Stimulated activated CD4-positive, alpha-beta T cell treated with anti-CD3 and anti-CD28 coated beads, TNF-alpha, amount 100 ng/mL, for 48 hours (primary cell): Measurements from ENCODE around the gene MICB.
"Not testable (repeated sequence)": the region's sequence is repeated elsewhere in the genome, so short reads cannot be mapped to it uniquely, and the experiment has no call there.

Experiments
- DNase-seq, 3 donors: peaks; one replicate each; pipeline ENCODE4 v3.0.0-alpha.2; 2020; ENCODE audit warnings: low read depth in 3 of 3

The MICB gene

DNA sequence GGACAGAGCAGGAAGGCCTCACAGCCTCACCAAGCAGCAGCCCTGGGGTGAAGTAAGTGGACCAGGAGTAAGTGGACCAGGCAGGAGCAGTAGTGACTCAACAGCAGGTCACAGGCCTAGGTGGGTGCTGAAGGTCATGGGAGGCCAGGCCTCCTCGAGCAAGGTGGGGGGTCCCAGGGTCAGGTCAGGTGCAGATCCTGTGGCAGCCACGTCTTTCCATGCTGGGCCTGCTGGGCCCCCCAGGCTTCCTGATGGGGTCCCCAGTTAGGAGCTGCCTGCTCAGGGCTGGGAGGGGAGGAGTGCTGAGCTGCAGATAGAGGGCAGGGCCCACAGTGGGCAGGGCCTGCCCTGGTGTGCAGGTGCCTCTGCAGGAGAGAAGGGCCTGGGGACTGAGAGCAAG, 11.1 kb downstream of the MICB start:
- DNase-seq = not testable (repeated sequence)

DNA sequence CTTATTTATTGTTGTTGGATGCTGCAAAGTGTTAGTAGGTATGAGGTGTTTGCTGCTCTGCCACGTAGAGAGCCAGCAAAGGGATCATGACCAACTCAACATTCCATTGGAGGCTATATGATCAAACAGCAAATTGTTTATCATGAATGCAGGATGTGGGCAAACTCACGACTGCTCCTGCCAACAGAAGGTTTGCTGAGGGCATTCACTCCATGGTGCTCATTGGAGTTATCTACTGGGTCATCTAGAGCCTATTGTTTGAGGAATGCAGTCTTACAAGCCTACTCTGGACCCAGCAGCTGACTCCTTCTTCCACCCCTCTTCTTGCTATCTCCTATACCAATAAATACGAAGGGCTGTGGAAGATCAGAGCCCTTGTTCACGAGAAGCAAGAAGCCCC, 12.1 kb downstream of the MICB start:
- no peak for DNase-seq

DNA sequence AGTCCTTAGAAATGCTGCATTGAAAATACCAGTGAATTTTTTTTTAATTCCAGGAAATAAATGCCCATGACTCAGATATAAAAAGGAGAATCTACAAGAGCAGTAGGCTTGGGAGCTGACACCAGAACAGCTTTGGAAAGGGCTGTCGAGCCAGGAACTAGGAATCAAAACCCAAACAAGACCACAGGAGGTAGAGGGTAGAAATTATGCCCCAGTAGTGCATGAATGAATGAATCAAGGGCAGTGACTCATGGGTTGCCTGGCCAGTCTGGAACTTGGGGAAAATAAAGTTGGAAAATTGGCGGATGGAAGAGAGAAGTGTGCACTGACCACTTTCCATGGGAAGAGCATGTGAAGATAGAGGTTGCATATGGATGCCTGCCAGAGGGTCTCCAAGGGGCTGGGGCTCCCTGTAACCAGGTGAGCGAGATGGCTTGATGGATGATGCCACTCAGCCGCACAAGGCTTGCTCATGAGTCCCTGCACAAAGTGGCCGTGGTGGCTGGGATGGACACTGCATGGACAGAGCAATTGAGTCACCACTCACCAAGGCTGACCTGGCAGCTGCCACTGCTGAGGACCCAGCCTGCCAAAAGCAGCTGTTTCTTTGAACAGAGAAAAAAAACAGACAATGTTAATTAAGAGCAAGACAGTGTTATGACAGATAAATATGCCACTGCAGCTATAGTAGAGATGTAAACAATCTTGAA, 15.7 kb downstream of the MICB start:
- no peak for DNase-seq

GRCh38 chr6:31521835-31522234, 23.9 kb downstream of the MICB start:
- DNase-seq = no peak

DNA sequence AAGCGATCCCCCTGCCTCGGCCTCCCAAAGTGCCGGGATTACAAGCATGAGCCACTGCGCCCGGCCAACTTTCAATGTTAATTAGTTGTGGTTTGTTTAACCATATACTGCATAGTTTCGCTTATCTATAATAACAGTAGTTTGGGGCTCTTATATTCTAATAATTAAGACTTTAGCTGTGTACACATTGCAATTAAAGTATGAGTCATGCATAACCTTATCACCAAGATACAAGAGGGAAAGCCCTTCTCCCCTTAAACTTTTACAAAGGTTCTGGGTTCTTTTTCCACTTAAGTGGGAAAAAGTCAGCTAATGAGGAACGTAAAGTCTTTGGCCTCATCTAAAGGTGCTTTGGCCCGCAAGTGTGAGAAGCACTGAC, 27.6 kb downstream of the MICB start:
- no peak for DNase-seq

- no peak for DNase-seq
These were observed 28.1 kb downstream of the MICB start for GRCh38 chr6:31525932-31526591.

- DNase-seq = no peak
These were observed 30.4 kb downstream of the MICB start for GRCh38 chr6:31528307-31528777.

GRCh38 chr6:31528821-31529328, 30.9 kb downstream of the MICB start, which contains the start of gene MCCD1:
Gene MCCD1 (plus strand): TSS chr6:31528962. CDS start chr6:31529015, 53 bp downstream.
- DNase-seq = no peak

DNA sequence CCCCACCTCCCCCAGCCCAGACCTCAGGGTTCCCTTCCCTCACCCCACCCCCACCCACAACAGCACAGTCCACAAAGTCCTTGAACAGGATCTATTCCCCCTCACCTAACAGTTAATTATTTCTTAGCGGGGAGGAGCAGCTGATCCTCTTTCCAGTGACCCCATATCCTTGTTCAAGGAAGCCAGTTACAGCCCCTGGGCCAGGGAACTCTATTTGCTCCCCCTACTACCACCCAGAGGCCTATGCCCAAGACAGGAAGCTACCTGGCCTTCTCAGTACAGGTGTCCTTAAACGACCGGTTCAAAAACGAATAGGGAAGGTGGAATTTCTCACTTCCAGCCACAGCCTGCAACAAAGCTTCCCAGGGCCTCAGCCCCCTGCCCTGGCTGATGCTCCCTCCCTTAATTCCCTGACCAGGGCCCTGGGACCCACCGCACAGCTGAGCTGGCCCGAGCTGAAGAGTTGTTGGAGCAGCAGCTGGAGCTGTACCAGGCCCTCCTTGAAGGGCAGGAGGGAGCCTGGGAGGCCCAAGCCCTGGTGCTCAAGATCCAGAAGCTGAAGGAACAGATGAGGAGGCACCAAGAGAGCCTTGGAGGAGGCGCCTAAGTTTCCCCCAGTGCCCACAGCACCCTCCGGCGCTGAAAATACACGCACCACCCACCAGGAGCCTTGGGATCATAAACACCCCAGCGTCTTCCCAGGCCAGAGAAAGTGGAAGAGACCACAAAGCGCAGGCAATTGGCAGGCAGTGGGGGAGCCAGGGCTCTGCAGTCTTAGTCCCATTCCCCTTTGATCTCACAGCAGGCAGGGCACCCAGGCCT, 31.6 kb downstream of the MICB start:
- no peak for DNase-seq

- DNase-seq = no peak
These were observed 32.7 kb downstream of the MICB start for GRCh38 chr6:31530659-31531058.

- DNase-seq = no peak
These were observed 33.2 kb downstream of the MICB start for GRCh38 chr6:31531162-31531561.

DNA sequence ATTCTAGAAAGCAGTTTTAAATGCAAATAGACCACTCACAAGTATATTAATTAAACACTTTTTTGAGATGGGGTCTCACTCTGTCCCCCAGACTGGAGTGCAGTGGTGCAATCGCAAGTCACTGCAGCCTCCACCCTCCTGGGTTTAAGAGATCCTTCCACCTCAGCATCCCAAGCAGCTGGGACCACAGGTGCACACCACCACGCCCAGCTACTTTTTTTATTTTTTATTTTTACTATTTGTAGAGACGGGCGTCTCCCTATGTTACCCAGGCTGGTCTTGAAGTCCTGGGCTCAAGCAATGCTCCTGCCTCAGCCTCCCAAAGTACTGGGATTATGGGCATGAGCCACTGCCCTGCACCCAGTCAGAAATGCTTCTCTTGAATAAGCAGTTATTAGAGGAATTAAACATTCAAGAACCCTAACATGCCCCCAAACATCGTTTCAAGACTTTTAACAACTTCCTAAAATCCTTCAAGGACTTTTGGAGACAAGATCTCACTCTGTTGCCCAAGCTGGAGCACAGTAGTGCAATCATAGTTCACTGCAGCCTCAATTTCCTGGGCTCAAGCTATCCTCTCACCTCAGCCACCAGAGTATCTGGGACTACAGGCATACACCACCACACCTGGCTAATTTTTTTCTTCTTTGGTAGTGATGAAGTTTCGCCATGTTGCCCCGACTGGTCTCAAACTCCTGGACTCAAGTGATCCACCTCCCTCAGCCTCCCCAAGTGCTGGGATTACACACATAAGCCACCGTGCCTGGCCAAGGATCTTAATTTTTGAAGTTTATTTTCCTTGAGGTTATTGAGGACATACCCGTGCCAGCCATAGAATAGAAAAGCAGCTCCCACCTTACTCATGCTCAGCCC, 34.1 kb downstream of the MICB start:
- no peak for DNase-seq

DNA sequence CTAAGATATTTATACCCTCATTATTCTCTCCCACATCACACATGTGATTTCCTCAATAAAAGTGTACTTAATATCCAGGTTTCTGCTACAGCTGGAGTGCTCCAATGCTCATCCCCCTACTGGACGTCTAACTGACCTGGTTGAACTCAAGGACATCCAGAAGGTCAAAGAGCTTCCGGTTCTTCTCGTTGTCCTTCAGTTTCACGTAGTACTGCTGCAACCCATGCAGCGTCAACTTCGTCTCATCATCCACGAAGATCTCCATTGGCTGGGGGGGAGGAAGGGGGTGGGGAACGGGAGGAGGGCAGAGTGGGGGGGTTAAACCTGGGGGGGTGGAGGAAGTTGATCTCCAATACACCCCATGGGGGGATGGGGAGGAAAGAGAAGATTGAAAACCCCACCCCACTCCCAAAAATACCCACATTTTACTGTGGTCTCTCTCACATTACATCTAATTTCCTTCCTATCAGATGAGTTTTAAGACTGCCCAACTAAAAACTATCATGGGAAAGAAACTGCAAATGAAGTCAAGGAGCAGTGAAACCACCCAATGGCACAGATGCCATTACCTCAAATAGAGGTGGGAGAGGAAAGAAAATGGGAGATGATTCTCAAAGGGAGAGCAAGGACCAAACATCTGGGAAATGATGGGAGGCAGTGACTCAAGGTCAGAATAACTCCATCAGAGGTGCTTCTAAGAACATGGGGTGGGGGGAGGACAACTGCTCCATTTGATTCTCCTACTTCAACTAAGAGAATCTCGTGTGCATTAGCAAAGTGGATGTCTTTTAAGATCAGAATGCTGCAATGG, 34.9 kb downstream of the MICB start:
- no peak for DNase-seq

- DNase-seq = no peak
These were observed 35.5 kb downstream of the MICB start for GRCh38 chr6:31533455-31533841.

- DNase-seq = no peak
These were observed 36.1 kb downstream of the MICB start for GRCh38 chr6:31534011-31534410.

- no peak for DNase-seq
These were observed 36.6 kb downstream of the MICB start for GRCh38 chr6:31534521-31535040.

DNA sequence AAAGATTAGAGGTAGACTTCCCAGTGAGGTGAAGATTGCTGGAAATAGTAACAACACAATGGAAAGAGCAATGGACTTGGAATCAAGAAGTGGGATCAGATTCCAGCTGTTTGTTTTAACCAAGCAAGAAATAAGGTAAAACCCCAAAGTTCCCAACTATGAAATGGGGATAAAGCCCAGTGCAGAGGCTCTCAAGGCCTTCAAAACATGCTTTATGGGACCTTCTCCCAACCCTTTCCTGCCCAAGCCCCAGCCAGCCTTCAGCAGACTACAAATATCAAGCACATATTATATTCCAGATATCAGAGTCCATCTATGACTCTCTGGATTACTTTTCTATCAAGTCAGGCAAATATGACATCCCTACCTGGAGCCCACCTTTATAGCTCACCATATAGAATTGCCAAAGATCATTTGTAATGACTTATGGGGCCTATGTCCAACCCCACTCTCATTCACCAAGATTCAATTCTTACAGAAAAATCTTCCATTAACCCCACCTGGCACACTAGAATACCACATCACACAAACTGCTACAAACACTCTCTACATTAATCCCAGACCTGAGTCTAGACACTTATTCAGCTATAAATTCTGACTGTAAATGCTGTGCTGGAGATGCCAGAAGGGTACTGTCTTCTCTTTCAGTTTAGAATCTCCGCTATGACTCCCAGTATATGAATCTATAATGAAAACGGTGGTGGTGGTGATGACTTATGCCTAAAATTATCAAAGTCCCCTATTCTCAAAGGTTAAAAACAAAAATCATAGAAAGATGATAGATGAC, 37.8 kb downstream of the MICB start:
- DNase-seq = no peak

- no peak for DNase-seq
These were observed 41.0 kb downstream of the MICB start for GRCh38 chr6:31538805-31539400.

DNA sequence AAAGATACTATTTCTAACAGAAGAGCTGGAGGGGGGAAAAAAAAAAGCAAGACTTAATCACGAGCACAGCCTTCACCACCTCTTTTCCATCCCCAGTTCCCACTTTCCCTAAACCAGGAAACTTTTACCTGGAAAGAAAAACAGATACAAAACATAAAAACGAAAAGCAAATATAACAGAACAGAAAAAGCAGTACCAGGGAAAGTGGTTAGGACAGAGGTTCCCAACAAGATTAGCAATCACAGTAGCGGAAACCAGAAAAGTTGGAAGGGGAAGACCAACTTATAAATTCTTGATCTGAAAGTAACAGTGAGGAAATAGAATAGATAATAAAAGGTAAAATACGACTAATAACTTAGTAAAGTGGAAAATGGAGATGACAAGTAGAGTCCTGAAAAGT, 42.7 kb downstream of the MICB start:
- no peak for DNase-seq
